SK-N-SH (cell line): Measurements from ENCODE around the gene TKTL2. TPM values are rescaled to one million over a fixed set of nuclear protein-coding genes. Genes with fewer than 3 reads are reported as not detected.
A peak's percentile ranks its signal among the peaks of the same experiment; 100 is the strongest.

Experiments
- CTCF ChIA-PET: fragments of 300-600, 350-600 bp; formaldehyde crosslinking; extraction: SDS; loops from one replicate; lab custom pipeline; 2021; lab: Yijun Ruan, JAX
- POLR2A ChIA-PET: fragments of 350-600 bp; sonication (Branson Sonifier 250); formaldehyde crosslinking; extraction: SDS; loops from one replicate; lab custom pipeline; 2020; ENCODE audit warnings: antibody characterized with exemption, inconsistent platforms; lab: Yijun Ruan, JAX
- DNase-seq: peaks from one replicate; pipeline ENCODE4 v3.0.0; 2012
- H2AFZ ChIP-seq: fragments of 200-600 bp; sonication (generic); 2 replicates; pipeline ENCODE4 v1.8.1; 2016; ENCODE audit warnings: antibody characterized with exemption, mild to moderate bottlenecking, low read depth
- H3F3A ChIP-seq: fragments of 200-600 bp; sonication (generic); replicated peaks from 2 replicates; pipeline ENCODE3; 2016; ENCODE audit warnings: antibody characterized with exemption, mild to moderate bottlenecking; ENCODE audit not compliant: insufficient read depth
- H3K27ac ChIP-seq, 2 experiments: fragments of 200-500 bp in 1 of 2; fragments of 200-600 bp in 1 of 2; sonication (Bioruptor generic) in 1 of 2; sonication (generic), shearing (Covaris generic) in 1 of 2; 2 replicates each; pipeline versions ENCODE4 v1.5.1 to v1.6.1; 2014 to 2016; ENCODE audit warnings: low read depth in 2 of 2, inconsistent platforms in 1 of 2, low read length in 1 of 2, mild to moderate bottlenecking in 1 of 2, mixed read lengths in 1 of 2
- H3K27me3 ChIP-seq: fragments of 200-600 bp; sonication (generic), shearing (Covaris generic); 2 replicates; pipeline ENCODE4 v1.6.1; 2016; ENCODE audit warnings: mixed run types; ENCODE audit not compliant: insufficient read depth
- H3K36me3 ChIP-seq, 2 experiments: fragments of 200-500 bp in 1 of 2; fragments of 200-600 bp in 1 of 2; sonication (Bioruptor generic) in 1 of 2; sonication (generic) in 1 of 2; replicated peaks in 1 of 2; 2 replicates each; pipeline versions ENCODE3 to v1.5.1; 2014 to 2016; ENCODE audit warnings: low read length in 1 of 2, mild to moderate bottlenecking in 1 of 2; ENCODE audit not compliant: insufficient read depth in 2 of 2, control insufficient read depth in 1 of 2
- H3K4me1 ChIP-seq, 2 experiments: fragments of 200-500 bp in 1 of 2; fragments of 200-600 bp in 1 of 2; sonication (Bioruptor generic) in 1 of 2; sonication (generic), shearing (Covaris generic) in 1 of 2; 2 replicates each; pipeline versions ENCODE4 v1.5.1 to v1.6.1; 2014 to 2016; ENCODE audit warnings: low read depth in 1 of 2, low read length in 1 of 2, mixed run types in 1 of 2; ENCODE audit not compliant: insufficient read depth in 2 of 2, control insufficient read depth in 1 of 2
- H3K4me2 ChIP-seq: fragments of 200-600 bp; sonication (generic), shearing (Covaris generic); 2 replicates; pipeline ENCODE4 v1.6.1; 2017; ENCODE audit warnings: mixed run types
- H3K4me3 ChIP-seq, 2 experiments: fragments of 200-500 bp in 1 of 2; fragments of 200-600 bp in 1 of 2; sonication (Bioruptor generic) in 1 of 2; sonication (generic), shearing (Covaris generic) in 1 of 2; 2 replicates each; pipeline versions ENCODE4 v1.5.1 to v1.8.1; 2014 to 2016; ENCODE audit warnings: low read depth in 2 of 2, inconsistent platforms in 1 of 2, low read length in 1 of 2, mild to moderate bottlenecking in 1 of 2, mixed read lengths in 1 of 2, moderate library complexity in 1 of 2
- H3K79me2 ChIP-seq: fragments of 200-600 bp; sonication (generic); 2 replicates; pipeline ENCODE4 v1.8.1; 2017; ENCODE audit warnings: mild to moderate bottlenecking; ENCODE audit not compliant: insufficient read depth
- H3K9ac ChIP-seq: fragments of 200-600 bp; sonication (generic); 2 replicates; pipeline ENCODE4 v1.6.1; 2017; ENCODE audit warnings: mixed run types
- H3K9me2 ChIP-seq: fragments of 200-600 bp; sonication (generic); 2 replicates; pipeline ENCODE4 v1.6.1; 2017; ENCODE audit warnings: mixed run types
- H3K9me3 ChIP-seq: fragments of 200-600 bp; sonication (generic); 2 replicates; pipeline ENCODE4 v1.6.1; 2017; ENCODE audit warnings: mixed run types, mild to moderate bottlenecking, moderate library complexity
- H4K20me1 ChIP-seq: fragments of 200-600 bp; sonication (generic); 2 replicates; pipeline ENCODE4 v1.6.1; 2017; ENCODE audit warnings: mild to moderate bottlenecking, mixed run types; ENCODE audit not compliant: insufficient read depth
- CHD2 ChIP-seq: fragments of 150-350 bp; IDR thresholded peaks from 2 replicates; pipeline ENCODE4 v1.6.1; 2018; ENCODE audit warnings: low read length; ENCODE audit not compliant: partially characterized antibody
- EP300 ChIP-seq, 2 experiments: IDR thresholded peaks; 2 replicates each; pipeline versions ENCODE4 v1.4.0 to v1.6.1; 2012; ENCODE audit warnings: borderline replicate concordance in 1 of 2, low read depth in 1 of 2, low read length in 1 of 2
- EZH2phosphoT487 ChIP-seq: fragments of 200-600 bp; sonication (generic); IDR thresholded peaks from 2 replicates; pipeline ENCODE4 v1.6.1; 2017; ENCODE audit warnings: low read depth, mixed run types, mild to moderate bottlenecking, antibody characterized with exemption, moderate library complexity, borderline replicate concordance
- GABPA ChIP-seq: IDR thresholded peaks from 2 replicates; pipeline ENCODE4 v1.4.0; 2012; ENCODE audit warnings: low read depth, mild to moderate bottlenecking
- JUND ChIP-seq: IDR thresholded peaks from 2 replicates; pipeline ENCODE4 v1.4.0; 2012
- NFIC ChIP-seq: IDR thresholded peaks from 2 replicates; pipeline ENCODE4 v1.4.0; 2012; ENCODE audit warnings: borderline replicate concordance
- RCOR1 ChIP-seq: fragments of 150-350 bp; IDR thresholded peaks from 2 replicates; pipeline ENCODE4 v1.6.1; 2017; ENCODE audit warnings: antibody characterized with exemption, low read length
- RXRA ChIP-seq: IDR thresholded peaks from 2 replicates; pipeline ENCODE4 v1.4.0; 2012; ENCODE audit warnings: low read depth, mild to moderate bottlenecking, borderline replicate concordance
- SIN3A ChIP-seq: IDR thresholded peaks from 2 replicates; pipeline ENCODE4 v1.6.1; 2012; ENCODE audit warnings: low read depth, mild to moderate bottlenecking, low read length, moderate library complexity, borderline replicate concordance
- SMC3 ChIP-seq: IDR thresholded peaks from 2 replicates; pipeline ENCODE4 v1.6.1; 2012; ENCODE audit warnings: low read depth, low read length, improper control_type of control experiment
- TAF1 ChIP-seq: IDR thresholded peaks from 2 replicates; pipeline ENCODE4 v1.6.1; 2012; ENCODE audit warnings: low read depth, mild to moderate bottlenecking, low read length, moderate library complexity, borderline replicate concordance
- TCF12 ChIP-seq: IDR thresholded peaks from 2 replicates; pipeline ENCODE4 v1.4.0; 2012
- WGBS: methylation state at CpG from one replicate; pipeline ENCODE4 v1.1.6; 2017; ENCODE audit warnings: low lambda C conversion rate; 5-methylcytosine and 5-hydroxymethylcytosine counted together
- polyA plus RNA-seq, 3 experiments: library from polyadenylated mRNA; depleted of rRNA; stranded (reverse); fragments of >200 nt; gene quantifications; 2 replicates each; pipeline ENCODE4 v1.2.3, GENCODE V29; 2012
- TF ChIP-seq, protein P1 (sequence below): IDR thresholded peaks from 2 replicates; pipeline ENCODE4; 2012
- TF ChIP-seq, protein P2 (sequence below): IDR thresholded peaks from 2 replicates; pipeline ENCODE4 v1.4.0; 2012; ENCODE audit warnings: low read depth
- TF ChIP-seq, protein P3 (sequence below): IDR thresholded peaks from 2 replicates; pipeline ENCODE4 v1.6.1; 2012; ENCODE audit warnings: mild to moderate bottlenecking, low read depth, low read length, moderate library complexity
- TF ChIP-seq, protein P4 (sequence below): fragments of 200-600 bp; sonication (generic); IDR thresholded peaks from 2 replicates; pipeline ENCODE4 v1.6.1; 2017; ENCODE audit warnings: antibody characterized with exemption, mild to moderate bottlenecking, moderate library complexity

The TKTL2 gene
- polyA plus RNA-seq, 1 of the 3 experiments (the other 2 are of a cell fraction): not detected

DNA sequence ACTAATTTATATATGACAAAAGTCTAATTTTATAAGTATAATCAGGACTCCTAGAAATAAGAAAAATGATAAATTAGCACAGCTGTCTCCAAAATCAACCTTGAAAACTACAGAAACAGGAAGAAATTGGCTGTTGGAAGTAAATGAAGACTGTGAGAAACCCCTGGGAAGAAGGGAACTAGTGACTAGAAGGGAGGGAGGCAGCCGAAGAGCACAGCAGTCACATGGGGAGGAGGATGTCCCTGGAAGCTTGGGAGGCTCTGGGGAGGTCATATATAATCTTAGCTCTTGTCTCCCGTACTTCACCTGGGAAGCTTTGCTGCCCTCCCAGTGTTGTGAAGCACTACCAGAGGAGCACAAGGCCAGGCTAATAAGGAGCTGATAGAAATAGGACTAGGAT is 12.0 kb upstream of the TKTL2 start:
- no peaks in the 10 kb centered on the region for H4K20me1 ChIP-seq
- POLR2A ChIA-PET: no interaction called here
- 43% methylated on average over 2 of the region's 2 CpGs for WGBS

DNA sequence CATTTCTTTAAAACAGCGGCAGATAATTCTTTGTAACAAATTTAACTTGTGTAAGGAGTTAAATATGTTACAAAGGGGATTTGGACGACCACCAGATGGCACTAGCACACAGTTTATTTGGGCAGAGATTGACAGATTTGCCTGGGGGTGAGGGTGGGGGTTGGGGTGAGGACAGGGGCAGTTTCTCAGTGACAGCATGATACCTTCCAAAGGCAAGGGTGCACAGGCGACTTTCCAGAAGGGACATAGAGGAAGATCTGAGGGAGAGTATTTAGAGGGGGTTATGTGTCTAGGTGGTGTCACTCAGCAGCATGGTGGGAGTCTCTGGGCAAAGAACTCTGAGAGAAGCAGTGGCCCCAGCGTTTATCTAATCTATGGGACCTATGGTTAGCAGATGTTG is 11.4 kb upstream of the TKTL2 start:
- CTCF ChIA-PET: interaction anchor here (0.8 to 4.7 kb wide), 11 partner anchors 9 to 71 kb away, joined by 3 to 94 read pairs (median 5); partner anchors contain the start of gene TMA16
- no peaks in the 10 kb centered on the region for H3K79me2 ChIP-seq
- under 1% methylated on average over 4 of the region's 4 CpGs for whole genome bisulfite sequencing
- no peak for TF ChIP-seq NFIC
- no peak for TF ChIP-seq RXRA
- TF ChIP-seq, protein P1, sequence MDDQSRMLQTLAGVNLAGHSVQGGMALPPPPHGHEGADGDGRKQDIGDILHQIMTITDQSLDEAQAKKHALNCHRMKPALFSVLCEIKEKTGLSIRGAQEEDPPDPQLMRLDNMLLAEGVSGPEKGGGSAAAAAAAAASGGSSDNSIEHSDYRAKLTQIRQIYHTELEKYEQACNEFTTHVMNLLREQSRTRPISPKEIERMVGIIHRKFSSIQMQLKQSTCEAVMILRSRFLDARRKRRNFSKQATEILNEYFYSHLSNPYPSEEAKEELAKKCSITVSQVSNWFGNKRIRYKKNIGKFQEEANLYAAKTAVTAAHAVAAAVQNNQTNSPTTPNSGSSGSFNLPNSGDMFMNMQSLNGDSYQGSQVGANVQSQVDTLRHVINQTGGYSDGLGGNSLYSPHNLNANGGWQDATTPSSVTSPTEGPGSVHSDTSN: peak; percentile 64
- no peak for TF ChIP-seq SIN3A
- TF ChIP-seq TCF12: no peak
- TF ChIP-seq RCOR1: no peak
- TF ChIP-seq TAF1: no peak
- TF ChIP-seq, protein P2, sequence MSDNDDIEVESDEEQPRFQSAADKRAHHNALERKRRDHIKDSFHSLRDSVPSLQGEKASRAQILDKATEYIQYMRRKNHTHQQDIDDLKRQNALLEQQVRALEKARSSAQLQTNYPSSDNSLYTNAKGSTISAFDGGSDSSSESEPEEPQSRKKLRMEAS: no peak
- peak; percentile 76 for TF ChIP-seq SMC3
- no peak for TF ChIP-seq CHD2

More for the DNA sequence above, 12.0 kb upstream of the TKTL2 start:
- no peak overlapping the region for H3K9ac ChIP-seq
- H3K79me2 ChIP-seq: no peaks in the 10 kb centered on the region
- H2AFZ ChIP-seq: no peak overlapping the region
- H3K9me3 ChIP-seq: no peaks in the 10 kb centered on the region
- no peak for DNase-seq
- no peak overlapping the region for H3K27ac ChIP-seq
- H3K36me3 ChIP-seq: no peaks in the 10 kb centered on the region
- no peak overlapping the region for H3K4me3 ChIP-seq
- TF ChIP-seq JUND: no peak
- TF ChIP-seq RXRA: no peak
- TF ChIP-seq NFIC: no peak
- TF ChIP-seq GABPA: no peak
- TF ChIP-seq SMC3: no peak
- no peak for TF ChIP-seq EP300 (IDR thresholded peaks at IDR 0.05; ENCODE audit: borderline replicate concordance in 1 of 2, low read depth in 1 of 2, low read length in 1 of 2)
- TF ChIP-seq, protein P3, sequence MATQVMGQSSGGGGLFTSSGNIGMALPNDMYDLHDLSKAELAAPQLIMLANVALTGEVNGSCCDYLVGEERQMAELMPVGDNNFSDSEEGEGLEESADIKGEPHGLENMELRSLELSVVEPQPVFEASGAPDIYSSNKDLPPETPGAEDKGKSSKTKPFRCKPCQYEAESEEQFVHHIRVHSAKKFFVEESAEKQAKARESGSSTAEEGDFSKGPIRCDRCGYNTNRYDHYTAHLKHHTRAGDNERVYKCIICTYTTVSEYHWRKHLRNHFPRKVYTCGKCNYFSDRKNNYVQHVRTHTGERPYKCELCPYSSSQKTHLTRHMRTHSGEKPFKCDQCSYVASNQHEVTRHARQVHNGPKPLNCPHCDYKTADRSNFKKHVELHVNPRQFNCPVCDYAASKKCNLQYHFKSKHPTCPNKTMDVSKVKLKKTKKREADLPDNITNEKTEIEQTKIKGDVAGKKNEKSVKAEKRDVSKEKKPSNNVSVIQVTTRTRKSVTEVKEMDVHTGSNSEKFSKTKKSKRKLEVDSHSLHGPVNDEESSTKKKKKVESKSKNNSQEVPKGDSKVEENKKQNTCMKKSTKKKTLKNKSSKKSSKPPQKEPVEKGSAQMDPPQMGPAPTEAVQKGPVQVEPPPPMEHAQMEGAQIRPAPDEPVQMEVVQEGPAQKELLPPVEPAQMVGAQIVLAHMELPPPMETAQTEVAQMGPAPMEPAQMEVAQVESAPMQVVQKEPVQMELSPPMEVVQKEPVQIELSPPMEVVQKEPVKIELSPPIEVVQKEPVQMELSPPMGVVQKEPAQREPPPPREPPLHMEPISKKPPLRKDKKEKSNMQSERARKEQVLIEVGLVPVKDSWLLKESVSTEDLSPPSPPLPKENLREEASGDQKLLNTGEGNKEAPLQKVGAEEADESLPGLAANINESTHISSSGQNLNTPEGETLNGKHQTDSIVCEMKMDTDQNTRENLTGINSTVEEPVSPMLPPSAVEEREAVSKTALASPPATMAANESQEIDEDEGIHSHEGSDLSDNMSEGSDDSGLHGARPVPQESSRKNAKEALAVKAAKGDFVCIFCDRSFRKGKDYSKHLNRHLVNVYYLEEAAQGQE: no peak
- TF ChIP-seq, protein P4, sequence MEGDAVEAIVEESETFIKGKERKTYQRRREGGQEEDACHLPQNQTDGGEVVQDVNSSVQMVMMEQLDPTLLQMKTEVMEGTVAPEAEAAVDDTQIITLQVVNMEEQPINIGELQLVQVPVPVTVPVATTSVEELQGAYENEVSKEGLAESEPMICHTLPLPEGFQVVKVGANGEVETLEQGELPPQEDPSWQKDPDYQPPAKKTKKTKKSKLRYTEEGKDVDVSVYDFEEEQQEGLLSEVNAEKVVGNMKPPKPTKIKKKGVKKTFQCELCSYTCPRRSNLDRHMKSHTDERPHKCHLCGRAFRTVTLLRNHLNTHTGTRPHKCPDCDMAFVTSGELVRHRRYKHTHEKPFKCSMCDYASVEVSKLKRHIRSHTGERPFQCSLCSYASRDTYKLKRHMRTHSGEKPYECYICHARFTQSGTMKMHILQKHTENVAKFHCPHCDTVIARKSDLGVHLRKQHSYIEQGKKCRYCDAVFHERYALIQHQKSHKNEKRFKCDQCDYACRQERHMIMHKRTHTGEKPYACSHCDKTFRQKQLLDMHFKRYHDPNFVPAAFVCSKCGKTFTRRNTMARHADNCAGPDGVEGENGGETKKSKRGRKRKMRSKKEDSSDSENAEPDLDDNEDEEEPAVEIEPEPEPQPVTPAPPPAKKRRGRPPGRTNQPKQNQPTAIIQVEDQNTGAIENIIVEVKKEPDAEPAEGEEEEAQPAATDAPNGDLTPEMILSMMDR: no peak
- TF ChIP-seq EZH2phosphoT487: no peak
- TF ChIP-seq CHD2: no peak
- H3K27me3 ChIP-seq: peaks cover 18% of the 10 kb centered on the region; the same call in 1 of the 2 replicates
- no peak overlapping the region for H3K4me2 ChIP-seq
- CTCF ChIA-PET: interaction anchor here (0.6 to 4.7 kb wide), 13 partner anchors 8 to 374 kb away, joined by 3 to 94 read pairs (median 4); partner anchors contain the start of gene TMA16
- H3K4me1 ChIP-seq: no peaks in the 10 kb centered on the region
- no peaks in the 10 kb centered on the region for H3K9me2 ChIP-seq
- H3F3A ChIP-seq: no peaks in the 10 kb centered on the region

More for the DNA sequence above, 11.4 kb upstream of the TKTL2 start:
- DNase-seq: peak; percentile 63
- no peaks in the 10 kb centered on the region for H3F3A ChIP-seq
- POLR2A ChIA-PET: no interaction called here
- peak overlapping the region in 1 of 2 experiments; percentile 50; a peak in 1 of 4 replicates for H3K4me3 ChIP-seq
- H3K27ac ChIP-seq: no peak overlapping the region
- no peak overlapping the region for H2AFZ ChIP-seq
- H3K9me3 ChIP-seq: no peaks in the 10 kb centered on the region
- no peak overlapping the region for H3K9ac ChIP-seq
- H3K9me2 ChIP-seq: no peaks in the 10 kb centered on the region
- peaks cover 18% of the 10 kb centered on the region; the same call in 1 of the 2 replicates for H3K27me3 ChIP-seq
- H3K4me2 ChIP-seq: no peak overlapping the region
- H4K20me1 ChIP-seq: no peaks in the 10 kb centered on the region
- no peaks in the 10 kb centered on the region for H3K4me1 ChIP-seq
- H3K36me3 ChIP-seq: no peaks in the 10 kb centered on the region
